Lower lobe of right lung (tissue), 2 donors: Measurements from ENCODE around the gene DCLK2. TPM values are rescaled to one million over a fixed set of nuclear protein-coding genes. Genes with fewer than 3 reads are reported as not detected.

Experiments
- ATAC-seq, 2 donors: fragments of 200-7000 bp; cut with Tn5 transposase; one replicate each; pipeline ENCODE4 v1.9.1; 2020 to 2022; ENCODE audit warnings: mild to moderate bottlenecking in 2 of 2, moderate library complexity in 2 of 2
- DNase-seq: peaks from one replicate; pipeline ENCODE4 v3.0.0-alpha.2; 2020
- H3K27ac ChIP-seq: fragments of 200-600 bp; one replicate; pipeline ENCODE4 v1.8.0; 2022
- H3K27me3 ChIP-seq: fragments of 200-600 bp; one replicate; pipeline ENCODE4 v1.8.0; 2022; ENCODE audit warnings: low read depth
- H3K36me3 ChIP-seq: fragments of 200-600 bp; one replicate; pipeline ENCODE4 v1.8.0; 2022; ENCODE audit warnings: mild to moderate bottlenecking
- H3K4me1 ChIP-seq: fragments of 200-600 bp; one replicate; pipeline ENCODE4 v1.8.0; 2022
- H3K4me3 ChIP-seq: fragments of 200-600 bp; one replicate; pipeline ENCODE4 v1.8.0; 2022; ENCODE audit warnings: mild to moderate bottlenecking
- H3K9me3 ChIP-seq: fragments of 200-600 bp; one replicate; pipeline ENCODE4 v1.8.0; 2022
- CTCF ChIP-seq: fragments of 200-600 bp; IDR thresholded peaks from one replicate; pipeline ENCODE4 v1.8.0; 2022; ENCODE audit warnings: antibody characterized with exemption, mild to moderate bottlenecking
- intact Hi-C: fragments of 100-400 bp; cut with DNase I; formaldehyde crosslinking; loops from one replicate; pipeline ENCODE4 v1.11.0; 2022
- total RNA-seq: library from RNA; stranded (reverse); fragmentation: NEBNext Ultra II Directional; extraction: Animal tissue kit (Norgen Biotek cat#: 25700); gene quantifications from one replicate; pipeline ENCODE4 v1.2.1, GENCODE V29; 2021
- donor health status: DM: no; HTN: yes; CAD: no; lungs with severe emphysema.

DCLK2 gene
- total RNA-seq, 1 donor from 2014 or later: 2.9 TPM

GRCh38 chr4:150140774-150141400 lies 62.6 kb downstream of the DCLK2 start:
- H3K4me3 ChIP-seq: no peak overlapping the region

GRCh38 chr4:150141756-150142155 lies 63.5 kb downstream of the DCLK2 start:
- intact Hi-C loops: no loop called here
- Histone ChIP-seq H3K27me3 (no peaks in the 10 kb centered on the region), H3K4me1 (no peaks in the 10 kb centered on the region), H3K9me3 (no peaks in the 10 kb centered on the region), H3K27ac (no peak overlapping the region), H3K36me3 (no peaks in the 10 kb centered on the region), H3K4me3 (no peak overlapping the region)
- DNase-seq (no peak), ATAC-seq (no peak)
- TF ChIP-seq CTCF: no peak

More at GRCh38 chr4:150140774-150141400, 62.6 kb downstream of the DCLK2 start:
- TF ChIP-seq CTCF: no peak
- DNase-seq (no peak), ATAC-seq (no peak)
- Histone ChIP-seq H3K27ac (no peak overlapping the region), H3K4me1 (no peaks in the 10 kb centered on the region), H3K27me3 (no peaks in the 10 kb centered on the region), H3K36me3 (no peaks in the 10 kb centered on the region), H3K9me3 (no peaks in the 10 kb centered on the region)
- intact Hi-C loops: no loop called here

GRCh38 chr4:150142831-150143230 lies 64.6 kb downstream of the DCLK2 start:
- Histone ChIP-seq H3K27ac (no peak overlapping the region), H3K9me3 (no peaks in the 10 kb centered on the region), H3K36me3 (no peaks in the 10 kb centered on the region), H3K27me3 (no peaks in the 10 kb centered on the region), H3K4me1 (no peaks in the 10 kb centered on the region), H3K4me3 (no peak overlapping the region)
- ATAC-seq: no peak
- no peak for TF ChIP-seq CTCF
- DNase-seq: no peak
- intact Hi-C loops: no loop called here

- no peak overlapping the region for H3K27ac ChIP-seq
- no peak overlapping the region for H3K4me3 ChIP-seq
- H3K9me3 ChIP-seq: no peaks in the 10 kb centered on the region
- H3K36me3 ChIP-seq: no peaks in the 10 kb centered on the region
- H3K27me3 ChIP-seq: no peaks in the 10 kb centered on the region
- DNase-seq: no peak
- no peak for TF ChIP-seq CTCF
- H3K4me1 ChIP-seq: no peaks in the 10 kb centered on the region
- intact Hi-C loops: no loop called here
- ATAC-seq: no peak
Measured at GRCh38 chr4:150145090-150145945, 67.1 kb downstream of the DCLK2 start.

GRCh38 chr4:150145946-150146340 lies 67.7 kb downstream of the DCLK2 start:
- Histone ChIP-seq H3K27me3 (no peaks in the 10 kb centered on the region), H3K4me3 (no peak overlapping the region), H3K36me3 (no peaks in the 10 kb centered on the region), H3K4me1 (no peaks in the 10 kb centered on the region), H3K27ac (no peak overlapping the region), H3K9me3 (no peaks in the 10 kb centered on the region)
- ATAC-seq (no peak), DNase-seq (no peak)
- TF ChIP-seq CTCF: no peak
- intact Hi-C loops: no loop called here
